CD4-positive, CD25-positive, alpha-beta regulatory T cell (primary cell): ENCODE measurements around the gene HS6ST1. TPM values are rescaled to one million over a fixed set of nuclear protein-coding genes. Genes with fewer than 3 reads are reported as not detected.

ENCODE experiments used
- ATAC-seq, 2 donors: fragments of 150-1000 bp; cut with Tn5 transposase; one replicate each; pipeline ENCODE4 v1.10.0; 2021; ENCODE audit warnings: low read depth in 2 of 2, moderate number of reproducible peaks in 2 of 2, moderate library complexity in 1 of 2
- DNase-seq, 3 donors: peaks; one replicate each; pipeline versions ENCODE4 v3.0.0 to v3.0.0-alpha.2; 2012 to 2022; ENCODE audit warnings: mixed read lengths in 1 of 3
- H3K27ac ChIP-seq: one replicate; pipeline ENCODE4 v1.7.0; 2013; ENCODE audit warnings: mild to moderate bottlenecking, low read length; ENCODE audit not compliant: insufficient read depth, poor library complexity, severe bottlenecking
- H3K27me3 ChIP-seq: one replicate; pipeline ENCODE4 v1.7.0; 2013; ENCODE audit warnings: low read length; ENCODE audit not compliant: control insufficient read depth, insufficient read depth
- H3K36me3 ChIP-seq: one replicate; pipeline ENCODE4 v1.7.0; 2013; ENCODE audit warnings: mild to moderate bottlenecking, low read length, moderate library complexity; ENCODE audit not compliant: control insufficient read depth, insufficient read depth
- H3K4me1 ChIP-seq: 2 replicates; pipeline ENCODE4 v1.7.0; 2013; ENCODE audit warnings: mild to moderate bottlenecking, low read length; ENCODE audit not compliant: insufficient read depth, control insufficient read depth, poor library complexity, severe bottlenecking
- H3K4me3 ChIP-seq: one replicate; pipeline ENCODE4 v1.7.0; 2013; ENCODE audit warnings: low read depth, mild to moderate bottlenecking, low read length, moderate library complexity
- H3K9me3 ChIP-seq, 2 experiments: 1 replicate in 1 of 2; 2 replicates in 1 of 2; pipeline ENCODE4 v1.7.0; 2013; ENCODE audit warnings: low read length in 2 of 2, mild to moderate bottlenecking in 1 of 2, moderate library complexity in 1 of 2; ENCODE audit not compliant: control insufficient read depth in 2 of 2
- H3K27ac Mint-ChIP-seq, 3 donors: one replicate each; pipeline ENCODE4 v1.8.0; 2020 to 2022; ENCODE audit warnings: mild to moderate bottlenecking in 3 of 3, mixed read lengths in 3 of 3, moderate library complexity in 2 of 3
- H3K27me3 Mint-ChIP-seq: one replicate; pipeline ENCODE4 v1.8.0; 2022; ENCODE audit warnings: mild to moderate bottlenecking, mixed read lengths
- H3K36me3 Mint-ChIP-seq: one replicate; pipeline ENCODE4 v1.8.0; 2020; ENCODE audit warnings: mixed read lengths
- H3K4me1 Mint-ChIP-seq, 4 donors: one replicate each; pipeline ENCODE4 v1.8.0; 2020 to 2022; ENCODE audit warnings: mixed read lengths in 4 of 4, mild to moderate bottlenecking in 1 of 4
- H3K4me3 Mint-ChIP-seq, 4 donors: one replicate each; pipeline ENCODE4 v1.8.0; 2020 to 2022; ENCODE audit warnings: mild to moderate bottlenecking in 4 of 4, mixed read lengths in 4 of 4, moderate library complexity in 3 of 4
- H3K9me3 Mint-ChIP-seq, 7 donors: one replicate each; pipeline ENCODE4 v1.8.0; 2020 to 2022; ENCODE audit warnings: mixed read lengths in 7 of 7, mild to moderate bottlenecking in 3 of 7, moderate library complexity in 2 of 7
- polyA plus RNA-seq, 4 donors: library from polyadenylated mRNA; unstranded; fragments of 300-500 nt; fragmentation: Illumina TruSeq; gene quantifications; one replicate each; pipeline ENCODE4 v1.2.3, GENCODE V29; 2021
- total RNA-seq: library from RNA; stranded (reverse); gene quantifications from one replicate; pipeline ENCODE4 v1.2.3, GENCODE V29; 2022

HS6ST1 gene
- total and polyA plus RNA-seq, 5 donors from 2014 or later, result 1.1 to 7.6 (median 1.5) TPM

DNA sequence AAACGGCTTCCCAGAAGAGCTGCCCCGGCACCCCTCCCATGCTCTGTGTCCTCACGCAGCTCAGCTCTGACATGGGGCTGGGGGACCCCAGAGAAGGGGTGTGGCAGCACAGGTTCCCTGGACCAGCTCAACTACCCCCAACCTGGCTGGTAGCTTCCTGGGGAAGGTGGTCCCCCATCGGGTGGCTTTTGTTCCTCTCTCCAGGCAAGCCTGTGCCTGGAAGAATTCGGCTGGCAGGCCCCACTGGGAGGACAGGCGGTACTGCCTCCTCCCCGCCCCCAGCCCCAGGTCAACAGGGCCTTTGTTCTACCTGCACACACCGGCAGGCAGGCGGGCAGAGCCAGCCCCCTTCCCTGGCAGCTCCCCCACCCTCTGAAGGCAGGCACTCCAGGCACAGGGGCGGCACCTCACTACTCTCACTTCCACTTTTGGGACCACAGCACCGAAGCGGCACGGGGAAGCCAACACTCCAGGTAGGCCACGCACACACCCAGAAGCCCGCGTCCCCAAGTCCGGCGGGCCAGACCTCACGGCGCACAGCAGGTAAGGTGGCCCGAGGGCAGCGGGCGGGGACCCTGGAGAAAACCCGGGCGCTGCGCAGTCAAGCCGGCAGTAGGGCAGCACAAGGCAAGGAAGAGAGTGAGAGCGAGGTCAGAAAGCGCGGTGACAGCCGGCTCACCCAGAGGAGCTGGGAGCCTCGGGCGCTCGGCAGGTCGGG lies 1.3 kb downstream of the HS6ST1 start:
- no peaks in the 10 kb centered on the region for H3K36me3 ChIP-seq
- no peaks in the 10 kb centered on the region for H3K27me3 ChIP-seq
- Mint-ChIP-seq H3K9me3 (no peaks in the 10 kb centered on the region), H3K4me1 (peaks cover 0 to 55% (median 23%) of the 10 kb centered on the region in 4 donors), H3K27ac (peak overlapping the region in 1 of 3 donors; percentile 56), H3K4me3 (peak overlapping the region; percentile 78 to 92 (median 87)), H3K27me3 (peaks cover 13% of the 10 kb centered on the region), H3K36me3 (no peaks in the 10 kb centered on the region)
- no peak overlapping the region for H3K4me3 ChIP-seq
- DNase-seq (peak in 2 of 3 donors; percentile 10 to 32), ATAC-seq (no peak)
- no peak overlapping the region for H3K27ac ChIP-seq
- peaks cover 42% of the 10 kb centered on the region for H3K4me1 ChIP-seq
- no peaks in the 10 kb centered on the region for H3K9me3 ChIP-seq

DNA sequence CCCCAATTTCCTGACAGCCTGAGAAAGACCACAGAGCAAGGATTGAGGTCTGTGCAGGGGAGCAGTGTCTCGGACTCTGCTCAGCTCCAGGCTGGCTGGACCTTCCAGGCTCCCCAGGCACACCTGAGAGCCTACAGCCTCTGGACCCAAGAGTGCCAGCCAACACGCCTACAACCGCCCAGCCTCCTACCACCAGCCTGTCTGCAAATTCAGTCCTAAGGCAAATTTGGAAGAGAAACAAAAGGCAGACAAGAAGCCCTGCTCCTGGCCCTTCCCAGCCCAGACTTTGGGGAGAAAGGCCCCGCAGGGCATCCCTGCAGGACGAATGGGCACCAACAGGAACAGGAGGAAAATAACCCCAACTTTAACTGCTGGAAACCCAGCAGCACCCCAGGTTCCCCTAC lies 1.9 kb downstream of the HS6ST1 start:
- Histone ChIP-seq H3K36me3 (no peaks in the 10 kb centered on the region), H3K4me1 (peaks cover 40% of the 10 kb centered on the region), H3K27me3 (no peaks in the 10 kb centered on the region), H3K9me3 (no peaks in the 10 kb centered on the region), H3K4me3 (no peak overlapping the region), H3K27ac (no peak overlapping the region)
- peak overlapping the region; percentile 78 to 92 (median 87) for H3K4me3 Mint-ChIP-seq
- ATAC-seq, result no peak
- H3K27me3 Mint-ChIP-seq, result peaks cover 13% of the 10 kb centered on the region
- H3K27ac Mint-ChIP-seq, result peak overlapping the region in 1 of 3 donors; percentile 71
- H3K4me1 Mint-ChIP-seq, result peaks cover 0 to 58% (median 23%) of the 10 kb centered on the region in 4 donors
- no peak for DNase-seq
- no peaks in the 10 kb centered on the region for H3K9me3 Mint-ChIP-seq
- H3K36me3 Mint-ChIP-seq, result no peaks in the 10 kb centered on the region

DNA sequence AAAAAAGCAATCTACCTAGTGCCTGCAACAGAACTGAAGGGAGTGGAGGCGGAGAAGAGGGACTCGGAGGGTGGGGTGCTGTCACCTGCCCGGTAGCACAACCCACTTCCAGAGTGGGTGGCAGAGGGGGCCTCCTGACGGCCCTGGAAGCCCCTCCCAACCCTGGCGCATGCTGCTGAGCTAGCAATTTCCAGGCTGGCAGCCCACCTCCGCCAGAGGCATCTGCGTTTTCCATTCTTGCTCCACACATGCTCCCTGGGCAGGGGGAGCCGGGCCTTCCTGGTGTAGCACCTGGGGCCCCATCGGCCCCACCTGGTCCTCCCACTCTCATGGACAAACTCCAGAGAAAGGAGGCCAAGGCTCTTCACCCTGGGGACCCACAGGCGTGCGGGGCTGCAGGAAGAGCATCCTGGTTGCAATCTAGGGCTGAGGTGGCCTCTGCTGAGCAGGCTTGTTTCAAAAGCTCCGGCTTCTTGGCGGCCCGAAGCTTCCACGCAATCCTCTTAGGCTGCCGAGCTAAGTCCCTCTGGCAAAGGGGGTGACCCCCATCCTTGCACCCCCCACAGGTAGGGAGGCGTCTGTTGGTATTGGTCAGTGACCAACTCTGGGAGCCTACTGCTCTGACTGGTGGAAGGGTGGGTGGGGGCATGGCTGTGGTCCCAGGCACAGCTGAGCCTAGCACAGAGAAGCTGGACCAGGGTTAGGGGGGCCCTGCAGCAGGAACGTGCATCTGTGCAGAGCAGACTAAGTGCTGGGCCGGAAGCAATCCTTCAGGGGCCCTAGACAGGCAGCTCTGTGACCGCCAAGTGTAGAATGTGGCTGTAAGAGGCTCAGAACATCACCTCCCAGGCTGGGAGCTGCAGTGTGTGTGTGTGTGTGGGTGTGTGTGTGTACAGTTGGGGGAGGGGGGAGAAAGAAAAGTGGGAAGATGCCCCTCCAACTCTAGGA lies 2.6 kb downstream of the HS6ST1 start:
- no peak overlapping the region for H3K27ac Mint-ChIP-seq
- H3K4me1 Mint-ChIP-seq, result peaks cover 0 to 51% (median 17%) of the 10 kb centered on the region in 4 donors
- H3K4me1 ChIP-seq, result peaks cover 34% of the 10 kb centered on the region
- no peak overlapping the region for H3K27ac ChIP-seq
- H3K9me3 ChIP-seq, result no peaks in the 10 kb centered on the region
- ATAC-seq (no peak), DNase-seq (no peak)
- no peaks in the 10 kb centered on the region for H3K36me3 Mint-ChIP-seq
- peaks cover 7% of the 10 kb centered on the region for H3K27me3 Mint-ChIP-seq
- no peaks in the 10 kb centered on the region for H3K27me3 ChIP-seq
- H3K9me3 Mint-ChIP-seq, result no peaks in the 10 kb centered on the region
- peak overlapping the region; percentile 78 to 92 (median 87) for H3K4me3 Mint-ChIP-seq
- H3K4me3 ChIP-seq, result no peak overlapping the region
- H3K36me3 ChIP-seq, result no peaks in the 10 kb centered on the region

DNA sequence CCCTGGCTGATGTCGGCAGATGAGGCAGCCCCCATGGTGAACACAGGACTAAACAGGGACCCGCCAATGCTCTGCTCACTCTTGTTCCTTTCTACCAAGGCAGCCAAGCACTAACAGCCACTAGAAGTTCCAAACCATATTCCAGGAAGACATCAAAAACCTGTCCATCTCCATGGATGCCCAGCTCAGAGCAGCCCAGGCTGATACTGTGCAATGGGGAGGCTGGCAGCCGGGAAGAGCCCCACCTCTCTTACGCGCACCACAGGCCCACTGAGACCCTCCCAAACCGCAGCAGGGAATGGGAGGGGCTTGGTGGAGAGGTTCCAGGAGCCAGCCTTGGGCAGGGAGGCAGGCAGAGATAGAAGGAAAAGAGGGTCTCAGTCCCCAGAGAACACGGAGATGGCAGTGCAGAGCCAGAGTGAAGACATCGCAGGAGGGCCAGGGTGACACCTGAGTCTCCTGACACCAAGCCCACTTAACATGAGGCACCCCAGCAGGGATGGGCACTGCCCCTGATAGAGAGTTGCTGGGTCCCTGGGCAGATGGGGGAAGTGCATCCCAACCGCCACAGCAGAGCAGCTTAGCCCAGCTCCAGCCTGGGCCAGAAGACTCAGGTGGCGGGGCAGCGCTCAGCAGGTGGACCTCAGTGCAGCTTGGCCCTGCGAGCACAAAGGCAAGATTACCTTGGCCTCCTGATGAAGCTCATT lies 3.4 kb downstream of the HS6ST1 start:
- H3K36me3 ChIP-seq, result no peaks in the 10 kb centered on the region
- H3K27ac ChIP-seq, result no peak overlapping the region
- peaks cover 0 to 50% (median 15%) of the 10 kb centered on the region in 4 donors for H3K4me1 Mint-ChIP-seq
- H3K36me3 Mint-ChIP-seq, result no peaks in the 10 kb centered on the region
- H3K9me3 ChIP-seq, result no peaks in the 10 kb centered on the region
- no peaks in the 10 kb centered on the region for H3K27me3 ChIP-seq
- ATAC-seq (no peak), DNase-seq (no peak)
- peaks cover 34% of the 10 kb centered on the region for H3K4me1 ChIP-seq
- no peak overlapping the region for H3K4me3 ChIP-seq
- peak overlapping the region; percentile 68 to 80 (median 72) for H3K4me3 Mint-ChIP-seq
- no peaks in the 10 kb centered on the region for H3K9me3 Mint-ChIP-seq
- no peaks in the 10 kb centered on the region for H3K27me3 Mint-ChIP-seq
- peak overlapping the region in 1 of 3 donors; percentile 58 for H3K27ac Mint-ChIP-seq

DNA sequence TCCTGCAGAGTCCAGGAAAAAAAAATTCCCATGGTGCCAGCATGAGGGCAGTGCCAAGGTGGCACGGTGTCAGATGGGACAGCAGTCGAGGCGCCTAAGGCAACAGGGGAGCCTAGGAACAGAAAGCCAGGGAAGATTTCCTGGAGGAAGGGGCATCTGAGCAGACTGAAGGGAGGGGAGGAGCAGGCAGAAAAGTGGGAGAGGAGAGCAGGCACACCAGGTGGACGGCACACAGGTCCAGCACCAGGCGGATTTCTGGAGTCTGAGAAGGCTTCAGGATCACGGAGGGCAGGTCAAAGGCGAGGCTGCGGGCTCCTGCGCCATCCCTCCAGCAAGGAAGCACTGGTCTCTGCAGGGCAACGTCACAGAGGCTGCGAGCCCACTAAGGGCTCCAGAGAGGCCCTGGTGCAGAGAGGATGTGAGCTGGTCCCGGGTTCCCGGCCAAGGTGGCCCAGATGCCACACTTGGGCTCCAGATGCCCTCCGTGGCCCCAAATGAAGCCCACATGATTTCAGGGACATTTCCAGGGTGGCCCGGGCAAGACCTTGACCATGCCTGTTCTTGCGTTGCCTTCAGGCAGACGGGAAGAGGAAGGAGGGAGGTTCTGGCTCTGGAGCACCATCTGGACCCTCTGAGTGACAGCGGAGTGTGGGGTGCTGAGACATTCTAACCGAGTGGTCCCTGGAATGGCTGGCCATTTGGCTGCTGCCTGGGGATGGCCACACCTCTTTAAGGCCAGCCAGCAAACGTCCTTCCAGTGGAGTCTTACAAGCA lies 4.1 kb downstream of the HS6ST1 start:
- no peak for ATAC-seq
- H3K4me3 ChIP-seq, result no peak overlapping the region
- Mint-ChIP-seq H3K4me1 (peaks cover 0 to 52% (median 15%) of the 10 kb centered on the region in 4 donors), H3K4me3 (peak overlapping the region; percentile 32 to 80 (median 62)), H3K27me3 (no peaks in the 10 kb centered on the region), H3K27ac (peak overlapping the region in 1 of 3 donors; percentile 58), H3K9me3 (no peaks in the 10 kb centered on the region), H3K36me3 (no peaks in the 10 kb centered on the region)
- DNase-seq, result no peak
- H3K4me1 ChIP-seq, result peaks cover 34% of the 10 kb centered on the region
- H3K27ac ChIP-seq, result no peak overlapping the region
- H3K36me3 ChIP-seq, result no peaks in the 10 kb centered on the region
- no peaks in the 10 kb centered on the region for H3K27me3 ChIP-seq
- no peaks in the 10 kb centered on the region for H3K9me3 ChIP-seq

DNA sequence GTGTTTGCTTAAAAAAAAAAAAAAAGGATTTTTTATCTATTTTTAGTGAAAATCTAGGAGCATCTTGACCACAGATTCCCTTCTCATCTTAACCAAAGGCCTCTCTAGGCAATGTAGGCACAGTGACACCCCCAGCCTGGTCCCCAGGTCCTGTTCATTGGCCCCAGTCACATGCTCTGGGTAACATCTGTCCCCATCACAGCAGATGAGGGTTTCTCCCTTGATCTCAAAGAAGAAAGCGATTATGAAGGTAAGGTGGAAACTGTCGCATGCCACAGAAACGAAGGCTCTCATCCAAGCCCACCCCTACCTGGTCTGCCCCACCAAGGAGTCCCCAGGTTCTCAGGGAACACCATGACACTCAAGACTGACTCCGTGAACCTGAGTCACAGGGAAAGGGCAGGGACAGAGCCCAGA lies 4.7 kb downstream of the HS6ST1 start:
- Histone ChIP-seq H3K36me3 (no peaks in the 10 kb centered on the region), H3K4me3 (no peak overlapping the region), H3K4me1 (peaks cover 30% of the 10 kb centered on the region), H3K9me3 (no peaks in the 10 kb centered on the region), H3K27ac (no peak overlapping the region), H3K27me3 (no peaks in the 10 kb centered on the region)
- Mint-ChIP-seq H3K27ac (no peak overlapping the region), H3K27me3 (no peaks in the 10 kb centered on the region), H3K9me3 (no peaks in the 10 kb centered on the region), H3K36me3 (no peaks in the 10 kb centered on the region), H3K4me1 (peaks cover 0 to 53% (median 15%) of the 10 kb centered on the region in 4 donors), H3K4me3 (peak overlapping the region in 3 of 4 donors; percentile 3 to 80 (median 24))
- ATAC-seq, result no peak
- no peak for DNase-seq
